Measurements from ENCODE around the gene CDH6. TPM values are rescaled to one million over a fixed set of nuclear protein-coding genes. Genes with fewer than 3 reads are reported as not detected.

CDH6 gene
- total and polyA plus RNA-seq, 2 of the 13 experiments (the other 11 are each of a cell fraction or from before 2014, with no cell fraction given) = not detected

- Histone ChIP-seq H3K9me3 (ENCODE audit: low read length) (no peaks in the 10 kb centered on the region), H3K4me1 (ENCODE audit: insufficient read depth, low read length) (no peaks in the 10 kb centered on the region), H3K4me2 (ENCODE audit: low read depth, low read length) (no peak overlapping the region), H3K9ac (ENCODE audit: insufficient read depth, low read depth, low read length) (no peak overlapping the region), H3K4me3 (replicated peaks in 1 of 3; ENCODE audit: insufficient read depth in 1 of 3, low read depth in 2 of 3, low read length in 3 of 3) (no peak overlapping the region), H2AFZ (ENCODE audit: low read length) (no peak overlapping the region), H3K79me2 (ENCODE audit: insufficient read depth, low read length) (no peaks in the 10 kb centered on the region), H3K27ac (ENCODE audit: extremely low read length, insufficient read depth, low read length) (no peak overlapping the region), H3K36me3 (replicated peaks in 1 of 2; ENCODE audit: control insufficient read depth in 1 of 2, insufficient read depth in 2 of 2, low read length in 2 of 2) (no peaks in the 10 kb centered on the region), H3K27me3 (ENCODE audit: control insufficient read depth in 1 of 2, insufficient read depth in 2 of 2, low read length in 2 of 2) (no peaks in the 10 kb centered on the region), H4K20me1 (ENCODE audit: insufficient read depth, low read length) (no peaks in the 10 kb centered on the region)
- DNase-seq (ENCODE audit: low spot score) (no peak), FAIRE-seq (no peak), ATAC-seq (no peak)
- TF ChIP-seq MXD4 (CRISPR knock-in tag; IDR thresholded peaks at IDR 0.05) (no peak), GLI4 (CRISPR knock-in tag; IDR thresholded peaks at IDR 0.05; ENCODE audit: borderline replicate concordance) (no peak), ZNF225 (CRISPR knock-in tag; IDR thresholded peaks at IDR 0.05) (no peak), MIXL1 (CRISPR knock-in tag; IDR thresholded peaks at IDR 0.05) (no peak), CREM (IDR thresholded peaks at IDR 0.05) (no peak), CREM (CRISPR knock-in tag; IDR thresholded peaks at IDR 0.05) (no peak), ZNF329 (CRISPR knock-in tag; IDR thresholded peaks at IDR 0.05; ENCODE audit: low read depth) (no peak), MLLT10 (CRISPR knock-in tag; IDR thresholded peaks at IDR 0.05) (no peak), SMAD3 (CRISPR knock-in tag; IDR thresholded peaks at IDR 0.05) (no peak), DNMT3B (CRISPR knock-in tag; conservative IDR thresholded peaks at IDR 0.05) (no peak), HCFC1 (IDR thresholded peaks at IDR 0.05; ENCODE audit: low read depth, low read length) (no peak), KDM1A (CRISPR knock-in tag; IDR thresholded peaks at IDR 0.05) (no peak), SIX4 (CRISPR knock-in tag; IDR thresholded peaks at IDR 0.05) (no peak), TEAD3 (CRISPR knock-in tag; optimal IDR thresholded peaks at IDR 0.05; ENCODE audit: borderline replicate concordance) (no peak), ZBTB46 (CRISPR knock-in tag; IDR thresholded peaks at IDR 0.05; ENCODE audit: borderline replicate concordance) (no peak), TEAD2 (CRISPR knock-in tag; IDR thresholded peaks at IDR 0.05) (no peak), ZNF510 (CRISPR knock-in tag; IDR thresholded peaks at IDR 0.05; ENCODE audit: low read depth) (no peak), JDP2 (CRISPR knock-in tag; IDR thresholded peaks at IDR 0.05; ENCODE audit: borderline replicate concordance) (no peak), ZBTB42 (CRISPR knock-in tag; IDR thresholded peaks at IDR 0.05) (no peak)
- TF ChIP-seq, protein P1, sequence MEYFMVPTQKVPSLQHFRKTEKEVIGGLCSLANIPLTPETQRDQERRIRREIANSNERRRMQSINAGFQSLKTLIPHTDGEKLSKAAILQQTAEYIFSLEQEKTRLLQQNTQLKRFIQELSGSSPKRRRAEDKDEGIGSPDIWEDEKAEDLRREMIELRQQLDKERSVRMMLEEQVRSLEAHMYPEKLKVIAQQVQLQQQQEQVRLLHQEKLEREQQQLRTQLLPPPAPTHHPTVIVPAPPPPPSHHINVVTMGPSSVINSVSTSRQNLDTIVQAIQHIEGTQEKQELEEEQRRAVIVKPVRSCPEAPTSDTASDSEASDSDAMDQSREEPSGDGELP (IDR thresholded peaks at IDR 0.05; ENCODE audit: borderline replicate concordance, low read depth) = no peak
- TF ChIP-seq, protein P2, sequence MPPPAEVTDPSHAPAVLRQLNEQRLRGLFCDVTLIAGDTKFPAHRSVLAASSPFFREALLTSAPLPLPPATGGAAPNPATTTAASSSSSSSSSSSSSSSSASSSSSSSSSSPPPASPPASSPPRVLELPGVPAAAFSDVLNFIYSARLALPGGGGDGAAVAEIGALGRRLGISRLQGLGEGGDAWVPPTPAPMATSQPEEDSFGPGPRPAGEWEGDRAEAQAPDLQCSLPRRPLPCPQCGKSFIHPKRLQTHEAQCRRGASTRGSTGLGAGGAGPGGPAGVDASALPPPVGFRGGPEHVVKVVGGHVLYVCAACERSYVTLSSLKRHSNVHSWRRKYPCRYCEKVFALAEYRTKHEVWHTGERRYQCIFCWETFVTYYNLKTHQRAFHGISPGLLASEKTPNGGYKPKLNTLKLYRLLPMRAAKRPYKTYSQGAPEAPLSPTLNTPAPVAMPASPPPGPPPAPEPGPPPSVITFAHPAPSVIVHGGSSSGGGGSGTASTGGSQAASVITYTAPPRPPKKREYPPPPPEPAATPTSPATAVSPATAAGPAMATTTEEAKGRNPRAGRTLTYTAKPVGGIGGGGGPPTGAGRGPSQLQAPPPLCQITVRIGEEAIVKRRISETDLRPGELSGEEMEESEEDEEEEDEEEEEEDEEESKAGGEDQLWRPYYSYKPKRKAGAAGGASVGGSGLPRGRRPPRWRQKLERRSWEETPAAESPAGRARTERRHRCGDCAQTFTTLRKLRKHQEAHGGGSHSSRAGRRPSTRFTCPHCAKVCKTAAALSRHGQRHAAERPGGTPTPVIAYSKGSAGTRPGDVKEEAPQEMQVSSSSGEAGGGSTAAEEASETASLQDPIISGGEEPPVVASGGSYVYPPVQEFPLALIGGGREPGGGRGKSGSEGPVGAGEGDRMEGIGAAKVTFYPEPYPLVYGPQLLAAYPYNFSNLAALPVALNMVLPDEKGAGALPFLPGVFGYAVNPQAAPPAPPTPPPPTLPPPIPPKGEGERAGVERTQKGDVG (CRISPR knock-in tag; IDR thresholded peaks at IDR 0.05; ENCODE audit: borderline replicate concordance) = no peak
- intact Hi-C loops (cut with micrococcal nuclease; ENCODE audit: unreplicated experiment) (no loop called here), in situ Hi-C loops (cut with HindIII; ENCODE audit: extremely low pct_ligation_motif_present, low pct_unique_long_range_greater_than_20kb) (loop anchor here (25.0 kb wide), 1 partner anchor 1208 kb away; no protein-coding TSS in a partner anchor)
- BruUV-seq (replicated peaks) = no TSS peak
- CTCF ChIA-PET (ENCODE audit: low intra/inter-chr PET ratio, low total read pairs) = no interaction called here
- 0% methylated on average over 1 of the region's 1 CpG for WGBS (ENCODE audit: low lambda C conversion rate)
- POLR2A ChIA-PET = no interaction called here
Observed at GRCh38 chr5:31244921-31245320, 51.4 kb downstream of the CDH6 start.
